Measurements from ENCODE around the gene DNAJC11. TPM values are rescaled to one million over a fixed set of nuclear protein-coding genes. Genes with fewer than 3 reads are reported as not detected.

DNAJC11 gene
- polyA plus RNA-seq, 2 of the 4 experiments (the other 2 are of a cell fraction), result 35.7 to 48.5 TPM

DNA sequence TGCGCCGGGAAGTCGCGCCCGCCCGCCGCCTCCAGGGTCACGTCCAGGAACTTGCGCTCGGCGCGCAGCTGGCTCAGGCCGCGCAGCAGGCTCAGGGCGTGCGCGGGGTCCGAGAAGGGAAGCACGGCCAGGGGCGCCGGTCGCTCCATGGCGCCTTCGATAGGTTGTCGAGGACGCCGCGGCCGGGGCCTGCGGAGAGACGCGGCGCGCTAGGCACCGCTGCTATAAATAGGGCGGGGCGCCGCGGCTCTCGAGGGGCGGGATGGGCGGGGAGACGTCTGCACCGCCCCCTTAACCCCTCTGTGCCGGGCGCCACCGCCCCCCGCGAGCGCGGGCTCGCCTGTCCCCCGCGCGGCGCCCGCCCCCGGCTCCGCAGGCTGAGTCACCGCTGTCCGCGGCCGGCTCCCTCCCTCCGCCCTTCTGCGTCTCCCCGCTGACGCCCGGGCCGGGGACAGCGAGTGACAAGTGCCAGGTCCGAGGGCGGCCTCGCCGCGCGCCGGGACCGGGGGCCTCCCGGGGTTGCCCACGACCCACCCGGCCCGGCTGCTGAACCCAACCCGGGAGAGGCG, 98.9 kb downstream of the DNAJC11 start, which contains the start of gene KLHL21 (continued):
- TF ChIP-seq, protein P1, sequence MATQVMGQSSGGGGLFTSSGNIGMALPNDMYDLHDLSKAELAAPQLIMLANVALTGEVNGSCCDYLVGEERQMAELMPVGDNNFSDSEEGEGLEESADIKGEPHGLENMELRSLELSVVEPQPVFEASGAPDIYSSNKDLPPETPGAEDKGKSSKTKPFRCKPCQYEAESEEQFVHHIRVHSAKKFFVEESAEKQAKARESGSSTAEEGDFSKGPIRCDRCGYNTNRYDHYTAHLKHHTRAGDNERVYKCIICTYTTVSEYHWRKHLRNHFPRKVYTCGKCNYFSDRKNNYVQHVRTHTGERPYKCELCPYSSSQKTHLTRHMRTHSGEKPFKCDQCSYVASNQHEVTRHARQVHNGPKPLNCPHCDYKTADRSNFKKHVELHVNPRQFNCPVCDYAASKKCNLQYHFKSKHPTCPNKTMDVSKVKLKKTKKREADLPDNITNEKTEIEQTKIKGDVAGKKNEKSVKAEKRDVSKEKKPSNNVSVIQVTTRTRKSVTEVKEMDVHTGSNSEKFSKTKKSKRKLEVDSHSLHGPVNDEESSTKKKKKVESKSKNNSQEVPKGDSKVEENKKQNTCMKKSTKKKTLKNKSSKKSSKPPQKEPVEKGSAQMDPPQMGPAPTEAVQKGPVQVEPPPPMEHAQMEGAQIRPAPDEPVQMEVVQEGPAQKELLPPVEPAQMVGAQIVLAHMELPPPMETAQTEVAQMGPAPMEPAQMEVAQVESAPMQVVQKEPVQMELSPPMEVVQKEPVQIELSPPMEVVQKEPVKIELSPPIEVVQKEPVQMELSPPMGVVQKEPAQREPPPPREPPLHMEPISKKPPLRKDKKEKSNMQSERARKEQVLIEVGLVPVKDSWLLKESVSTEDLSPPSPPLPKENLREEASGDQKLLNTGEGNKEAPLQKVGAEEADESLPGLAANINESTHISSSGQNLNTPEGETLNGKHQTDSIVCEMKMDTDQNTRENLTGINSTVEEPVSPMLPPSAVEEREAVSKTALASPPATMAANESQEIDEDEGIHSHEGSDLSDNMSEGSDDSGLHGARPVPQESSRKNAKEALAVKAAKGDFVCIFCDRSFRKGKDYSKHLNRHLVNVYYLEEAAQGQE (IDR thresholded peaks at IDR 0.05), result peak; percentile 33; the same call in 1 of the 2 replicates
- TF ChIP-seq PHF8 (IDR thresholded peaks at IDR 0.05; ENCODE audit: borderline replicate concordance, low read depth) (0 out of 2 replicates have a peak, but pooled peaks have one; percentile 54), SMC3 (IDR thresholded peaks at IDR 0.05) (no peak), NR3C1 (IDR thresholded peaks at IDR 0.05) (no peak)
- TF ChIP-seq, protein P2, sequence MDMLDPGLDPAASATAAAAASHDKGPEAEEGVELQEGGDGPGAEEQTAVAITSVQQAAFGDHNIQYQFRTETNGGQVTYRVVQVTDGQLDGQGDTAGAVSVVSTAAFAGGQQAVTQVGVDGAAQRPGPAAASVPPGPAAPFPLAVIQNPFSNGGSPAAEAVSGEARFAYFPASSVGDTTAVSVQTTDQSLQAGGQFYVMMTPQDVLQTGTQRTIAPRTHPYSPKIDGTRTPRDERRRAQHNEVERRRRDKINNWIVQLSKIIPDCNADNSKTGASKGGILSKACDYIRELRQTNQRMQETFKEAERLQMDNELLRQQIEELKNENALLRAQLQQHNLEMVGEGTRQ (IDR thresholded peaks at IDR 0.05), result no peak

DNA sequence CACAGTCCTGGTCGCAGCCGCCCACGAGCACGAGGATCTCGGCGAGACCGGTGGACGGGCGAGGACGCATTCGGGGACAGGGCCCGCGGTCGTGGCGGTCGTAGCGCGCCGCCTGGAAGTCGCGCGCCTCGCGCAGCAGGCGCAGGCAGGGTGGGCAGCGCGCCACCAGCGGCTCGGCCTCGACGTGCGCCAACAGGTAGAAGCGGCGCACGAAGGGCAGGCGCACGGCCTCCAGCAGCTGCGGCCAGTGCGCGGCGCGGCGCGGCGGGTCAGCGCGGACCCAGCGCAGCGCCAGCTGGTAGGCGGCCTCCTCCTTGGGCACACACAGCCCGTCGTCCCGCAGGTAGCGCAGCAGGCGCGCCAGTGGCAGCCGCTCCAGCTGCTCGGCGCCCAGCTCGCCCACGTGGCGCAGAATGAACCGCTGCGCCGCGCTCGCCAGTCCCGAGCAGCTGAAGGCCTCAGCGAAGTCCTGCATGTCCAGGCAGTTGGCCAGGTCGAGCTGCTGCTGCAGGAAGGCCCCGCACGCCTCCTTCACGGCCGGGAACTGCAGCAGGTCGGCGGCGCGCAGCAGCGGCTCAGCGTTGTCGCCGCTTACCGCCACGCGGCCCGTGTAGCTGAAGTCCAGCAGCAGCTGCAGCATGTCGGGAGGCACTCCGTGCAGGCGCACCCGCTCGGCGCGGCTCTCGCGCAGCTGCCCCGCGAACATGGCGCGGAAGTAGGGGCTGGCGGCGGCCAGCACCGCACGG, 99.5 kb downstream of the DNAJC11 start:
- no peak for DNase-seq (ENCODE audit: low read depth in 1 of 2, low spot score in 1 of 2)
- WGBS (ENCODE audit: missing lambda C conversion rate), result 0% methylated on average over 18 of the region's 103 CpGs
- POLR2A ChIA-PET, result interaction anchor here (0.6 to 1.2 kb wide), 2 partner anchors 22 to 67 kb away, joined by 3 to 6 read pairs; partner anchors contain the start of gene ZBTB48

DNA sequence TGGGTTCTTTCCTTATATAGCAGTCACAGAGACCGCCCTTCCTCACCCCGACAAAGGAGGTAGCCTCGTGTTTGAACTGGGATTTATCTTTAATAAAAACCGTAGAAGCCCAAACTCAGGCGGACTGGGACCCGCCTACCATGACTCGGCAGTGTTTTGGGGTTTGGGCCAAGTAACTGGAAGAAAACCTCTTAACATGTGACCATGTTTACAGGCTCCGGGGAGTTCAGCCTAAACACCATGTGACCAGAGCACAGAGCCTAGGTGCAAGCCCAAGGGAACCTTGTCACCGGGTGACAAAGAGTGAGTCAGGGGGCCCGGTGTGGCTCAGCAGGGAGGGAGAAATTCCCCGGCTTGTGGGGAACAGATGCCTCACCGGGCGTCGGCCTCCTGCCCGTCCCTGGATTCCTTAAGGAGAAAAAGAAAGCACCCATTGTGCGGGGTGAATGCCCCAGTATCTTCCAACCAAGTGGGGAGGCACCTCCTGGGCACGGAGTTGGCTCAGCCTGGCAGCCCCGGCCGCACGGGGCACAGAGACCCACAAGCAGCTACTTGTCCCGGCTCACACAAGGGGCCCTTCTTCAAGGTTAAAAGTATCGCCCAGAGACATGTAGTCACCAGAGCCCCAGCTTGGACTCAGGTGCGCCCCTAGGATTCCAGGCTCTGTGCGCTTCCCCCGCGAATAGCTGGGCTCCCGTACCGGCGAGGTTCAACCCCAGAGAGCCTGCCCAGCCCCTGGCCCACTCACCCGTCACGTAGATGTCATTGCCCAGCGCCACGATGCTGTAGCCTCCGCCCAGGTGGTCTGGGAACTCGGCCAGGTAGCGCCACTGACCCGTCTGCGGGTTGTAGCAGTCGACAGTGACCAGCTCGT, 100.3 kb downstream of the DNAJC11 start:
- ATAC-seq, result peak; percentile 66 to 70
- POLR2A ChIA-PET, result interaction anchor here (0.6 to 1.2 kb wide), 4 partner anchors 17 to 66 kb away, joined by 3 to 6 read pairs (median 4); partner anchors contain the start of gene ZBTB48
- peaks cover 13% of the 10 kb centered on the region; the same call in 2 of the 3 replicates for H3K4me1 ChIP-seq
- H3K4me2 ChIP-seq, result peak overlapping the region; percentile 90
- no peak for FAIRE-seq
- H3K27ac ChIP-seq, result peak overlapping the region; percentile 81 to 93
- WGBS (ENCODE audit: missing lambda C conversion rate), result 6% methylated on average over 8 of the region's 40 CpGs
- no peaks in the 10 kb centered on the region for H3K9me3 ChIP-seq
- DNase-seq (ENCODE audit: low read depth in 1 of 2, low spot score in 1 of 2), result peak; percentile 77 to 82
- CTCF ChIA-PET, result interaction anchor here (1.0 to 2.3 kb wide), 7 partner anchors 8 to 47 kb away, joined by 3 to 6 read pairs (median 3); partner anchors contain the start of genes NOL9 and TAS1R1
- peak overlapping the region; percentile 72 for H3K4me3 ChIP-seq
- TF ChIP-seq KDM5A (IDR thresholded peaks at IDR 0.05) (no peak), MYC (IDR thresholded peaks at IDR 0.05; ENCODE audit: borderline replicate concordance, low read length) (no peak; the same call in 1 of the 2 replicates), ESRRA (IDR thresholded peaks at IDR 0.05; ENCODE audit: borderline replicate concordance, low read length) (no peak), HOXB5 (CRISPR knock-in tag; IDR thresholded peaks at IDR 0.05) (no peak), RFX5 (IDR thresholded peaks at IDR 0.05) (no peak), EHMT2 (IDR thresholded peaks at IDR 0.05; ENCODE audit: low read depth) (no peak), FOSL2 (IDR thresholded peaks at IDR 0.05) (0 out of 2 replicates have a peak, but pooled peaks have one; percentile 18), FOSL2 (CRISPR knock-in tag; IDR thresholded peaks at IDR 0.05) (peak; percentile 73), HOXA7 (CRISPR knock-in tag; IDR thresholded peaks at IDR 0.05) (no peak), POLR2AphosphoS2 (conservative IDR thresholded peaks at IDR 0.05; ENCODE audit: low read length) (no peak)
- TF ChIP-seq, protein P2 (IDR thresholded peaks at IDR 0.05), result peak; percentile 95
- TF ChIP-seq, protein P3, sequence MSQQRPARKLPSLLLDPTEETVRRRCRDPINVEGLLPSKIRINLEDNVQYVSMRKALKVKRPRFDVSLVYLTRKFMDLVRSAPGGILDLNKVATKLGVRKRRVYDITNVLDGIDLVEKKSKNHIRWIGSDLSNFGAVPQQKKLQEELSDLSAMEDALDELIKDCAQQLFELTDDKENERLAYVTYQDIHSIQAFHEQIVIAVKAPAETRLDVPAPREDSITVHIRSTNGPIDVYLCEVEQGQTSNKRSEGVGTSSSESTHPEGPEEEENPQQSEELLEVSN (IDR thresholded peaks at IDR 0.05; ENCODE audit: borderline replicate concordance, low read depth), result no peak

More for the DNA sequence above, 99.5 kb downstream of the DNAJC11 start:
- Histone ChIP-seq H3K27ac (peak overlapping the region; percentile 81 to 93), H3K4me3 (peak overlapping the region; percentile 72), H3K9me3 (no peaks in the 10 kb centered on the region), H3K4me2 (peak overlapping the region; percentile 90), H3K4me1 (peaks cover 13% of the 10 kb centered on the region; the same call in 2 of the 3 replicates)
- ATAC-seq, result peak; percentile 58 to 74
- CTCF ChIA-PET, result interaction anchor here (1.0 to 2.3 kb wide), 7 partner anchors 8 to 49 kb away, joined by 3 to 6 read pairs (median 3); partner anchors contain the start of genes NOL9 and TAS1R1
- FAIRE-seq, result no peak
- TF ChIP-seq, protein P4, sequence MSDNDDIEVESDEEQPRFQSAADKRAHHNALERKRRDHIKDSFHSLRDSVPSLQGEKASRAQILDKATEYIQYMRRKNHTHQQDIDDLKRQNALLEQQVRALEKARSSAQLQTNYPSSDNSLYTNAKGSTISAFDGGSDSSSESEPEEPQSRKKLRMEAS (IDR thresholded peaks at IDR 0.05), result peak; percentile 61; the same call in 1 of the 2 replicates
- TF ChIP-seq, protein P3 (IDR thresholded peaks at IDR 0.05; ENCODE audit: borderline replicate concordance, low read depth), result peak; percentile 40; the same call in 1 of the 2 replicates
- TF ChIP-seq, protein P5, sequence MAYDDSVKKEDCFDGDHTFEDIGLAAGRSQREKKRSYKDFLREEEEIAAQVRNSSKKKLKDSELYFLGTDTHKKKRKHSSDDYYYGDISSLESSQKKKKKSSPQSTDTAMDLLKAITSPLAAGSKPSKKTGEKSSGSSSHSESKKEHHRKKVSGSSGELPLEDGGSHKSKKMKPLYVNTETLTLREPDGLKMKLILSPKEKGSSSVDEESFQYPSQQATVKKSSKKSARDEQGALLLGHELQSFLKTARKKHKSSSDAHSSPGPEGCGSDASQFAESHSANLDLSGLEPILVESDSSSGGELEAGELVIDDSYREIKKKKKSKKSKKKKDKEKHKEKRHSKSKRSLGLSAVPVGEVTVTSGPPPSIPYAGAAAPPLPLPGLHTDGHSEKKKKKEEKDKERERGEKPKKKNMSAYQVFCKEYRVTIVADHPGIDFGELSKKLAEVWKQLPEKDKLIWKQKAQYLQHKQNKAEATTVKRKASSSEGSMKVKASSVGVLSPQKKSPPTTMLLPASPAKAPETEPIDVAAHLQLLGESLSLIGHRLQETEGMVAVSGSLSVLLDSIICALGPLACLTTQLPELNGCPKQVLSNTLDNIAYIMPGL (CRISPR knock-in tag; IDR thresholded peaks at IDR 0.05; ENCODE audit: borderline replicate concordance), result no peak

Data from A549 (cell line).